ENCODE results near the gene CCDC57. TPM values are rescaled to one million over a fixed set of nuclear protein-coding genes. Genes with fewer than 3 reads are reported as not detected.

Gene CCDC57
- total RNA-seq, 4 donors from 2014 or later: 7.9 to 22.1 (median 9.8) TPM

GRCh38 chr17:82127315-82127595 lies 85.4 kb downstream of the CCDC57 start:
- Histone ChIP-seq H3K4me1 (no peaks in the 10 kb centered on the region), H3K9me3 (no peaks in the 10 kb centered on the region), H3K27me3 (no peaks in the 10 kb centered on the region), H3K4me3 (no peak overlapping the region), H3K27ac (no peak overlapping the region), H3K36me3 (peaks cover 0 to 37% (median 0%) of the 10 kb centered on the region in 3 donors)
- WGBS, 2 donors: no CpG with 5 or more reads among the region's 11 CpGs
- TF ChIP-seq POLR2A (IDR thresholded peaks at IDR 0.05) (no peak), CTCF (IDR thresholded peaks at IDR 0.05) (no peak)
- DNase-seq: no peak
- intact Hi-C loops (cut with DNase I): no loop called here

GRCh38 chr17:82126556-82127314 lies 85.9 kb downstream of the CCDC57 start:
- H3K9me3 ChIP-seq: no peaks in the 10 kb centered on the region
- H3K4me1 ChIP-seq: no peaks in the 10 kb centered on the region
- H3K4me3 ChIP-seq: no peak overlapping the region
- TF ChIP-seq CTCF (IDR thresholded peaks at IDR 0.05): no peak
- TF ChIP-seq POLR2A (IDR thresholded peaks at IDR 0.05): no peak
- no peaks in the 10 kb centered on the region for H3K27me3 ChIP-seq
- no peak overlapping the region for H3K27ac ChIP-seq
- H3K36me3 ChIP-seq: peaks cover 0 to 43% (median 0%) of the 10 kb centered on the region in 3 donors
- intact Hi-C loops (cut with DNase I): no loop called here
- 80% methylated on average over 25 to 33 of the region's 35 CpGs for WGBS, 2 donors
- no peak for DNase-seq

- 74 to 94% methylated on average over 4 of the region's 4 CpGs for WGBS, 2 donors
- Histone ChIP-seq H3K9me3 (no peaks in the 10 kb centered on the region), H3K36me3 (peaks cover 0 to 49% (median 0%) of the 10 kb centered on the region in 3 donors), H3K4me3 (no peak overlapping the region), H3K4me1 (no peaks in the 10 kb centered on the region), H3K27me3 (no peaks in the 10 kb centered on the region), H3K27ac (no peak overlapping the region)
- no peak for TF ChIP-seq CTCF (IDR thresholded peaks at IDR 0.05)
- TF ChIP-seq POLR2A (IDR thresholded peaks at IDR 0.05): no peak
- DNase-seq: no peak
- intact Hi-C loops (cut with DNase I): no loop called here
Measured at GRCh38 chr17:82124101-82124500, 88.5 kb downstream of the CCDC57 start.

GRCh38 chr17:82121660-82122629 lies 90.7 kb downstream of the CCDC57 start:
- TF ChIP-seq POLR2A (IDR thresholded peaks at IDR 0.05): no peak
- Histone ChIP-seq H3K27me3 (no peaks in the 10 kb centered on the region), H3K36me3 (peaks cover 0 to 36% (median 0%) of the 10 kb centered on the region in 3 donors), H3K4me1 (no peaks in the 10 kb centered on the region), H3K27ac (no peak overlapping the region), H3K4me3 (no peak overlapping the region), H3K9me3 (no peaks in the 10 kb centered on the region)
- intact Hi-C loops (cut with DNase I): no loop called here
- WGBS, 2 donors: 84% methylated on average over 20 to 23 of the region's 32 CpGs
- DNase-seq: no peak

GRCh38 chr17:82121246-82121645 lies 91.4 kb downstream of the CCDC57 start:
- WGBS, 2 donors: 91 to 95% methylated on average over 1 to 4 of the region's 4 CpGs
- DNase-seq: no peak
- Histone ChIP-seq H3K27me3 (no peaks in the 10 kb centered on the region), H3K36me3 (peaks cover 0 to 30% (median 0%) of the 10 kb centered on the region in 3 donors), H3K4me1 (no peaks in the 10 kb centered on the region), H3K9me3 (no peaks in the 10 kb centered on the region), H3K27ac (no peak overlapping the region), H3K4me3 (no peak overlapping the region)
- intact Hi-C loops (cut with DNase I): no loop called here
- TF ChIP-seq CTCF (IDR thresholded peaks at IDR 0.05) (no peak), POLR2A (IDR thresholded peaks at IDR 0.05) (no peak)

Measured in esophagus squamous epithelium (tissue), 5 donors.